Endothelial cell of umbilical vein (primary cell): Measurements from ENCODE around the gene SYMPK. TPM values are rescaled to one million over a fixed set of nuclear protein-coding genes. Genes with fewer than 3 reads are reported as not detected.

Source experiments
- BruUV-seq: library from RNA; stranded (reverse); fragments of 400-500 nt; replicated peaks from 2 replicates; lab custom pipeline; 2021; lab: Mats Ljungman, UMichigan
- CTCF ChIA-PET: fragments of 300-600, 350-600 bp; sonication (Branson Sonifier 250); formaldehyde crosslinking; loops from one replicate; lab custom pipeline; 2021; ENCODE audit warnings: antibody characterized with exemption, inconsistent platforms; lab: Charles Lee
- POLR2A ChIA-PET: fragments of 300-600, 350-600 bp; sonication (Branson Sonifier 250); formaldehyde crosslinking; loops from one replicate; lab custom pipeline; 2021; ENCODE audit warnings: antibody characterized with exemption, inconsistent platforms; lab: Charles Lee
- DNase-seq: peaks from one replicate; pipeline ENCODE4 v3.0.0-alpha.2; 2011; ENCODE audit warnings: low read depth, low spot score
- FAIRE-seq: peaks from 2 replicates; lab custom pipeline; 2011; peaks lifted over from hg19 to GRCh38; lab: Jason Lieb, UNC
- H2AFZ ChIP-seq: 2 replicates; pipeline ENCODE4 v1.6.0; 2012; ENCODE audit warnings: low read depth, low read length, control low read depth, inconsistent platforms
- H3K27ac ChIP-seq: 2 replicates; pipeline ENCODE4 v1.5.1; 2011; ENCODE audit warnings: low read depth, mild to moderate bottlenecking, control low read depth, low read length, moderate library complexity; ENCODE audit not compliant: insufficient read depth
- H3K27me3 ChIP-seq, 2 experiments: 2 replicates each; pipeline versions ENCODE4 v1.6.0 to v1.6.1; 2011; ENCODE audit warnings: low read length in 2 of 2, mixed read lengths in 1 of 2; ENCODE audit not compliant: control insufficient read depth in 2 of 2, insufficient read depth in 2 of 2
- H3K36me3 ChIP-seq, 2 experiments: 2 replicates in 1 of 2; 3 replicates in 1 of 2; pipeline ENCODE4 v1.5.1; 2011; ENCODE audit warnings: low read length in 2 of 2, mild to moderate bottlenecking in 1 of 2, moderate library complexity in 1 of 2; ENCODE audit not compliant: control insufficient read depth in 2 of 2, insufficient read depth in 2 of 2; ENCODE audit errors: extremely low read depth in 1 of 2
- H3K4me1 ChIP-seq: 3 replicates; pipeline ENCODE4 v1.5.1; 2011; ENCODE audit warnings: mild to moderate bottlenecking, low read length; ENCODE audit not compliant: control insufficient read depth, insufficient read depth; ENCODE audit errors: extremely low read depth
- H3K4me2 ChIP-seq: 2 replicates; pipeline ENCODE4 v1.6.1; 2011; ENCODE audit warnings: low read length, control low read depth, mixed read lengths; ENCODE audit not compliant: insufficient read depth
- H3K4me3 ChIP-seq, 3 experiments: fragments of 200-600 bp in 1 of 3; sonication (generic), shearing (Covaris generic) in 1 of 3; replicated peaks in 1 of 3; 2 replicates each; pipeline ENCODE4 v1.5.1; 2011 to 2016; ENCODE audit warnings: control low read depth in 3 of 3, low read length in 3 of 3, mild to moderate bottlenecking in 2 of 3, inconsistent platforms in 1 of 3, low read depth in 1 of 3, moderate library complexity in 1 of 3; ENCODE audit not compliant: insufficient read depth in 1 of 3
- H3K79me2 ChIP-seq: 2 replicates; pipeline ENCODE4 v1.6.0; 2012; ENCODE audit warnings: low read length, inconsistent platforms; ENCODE audit not compliant: control insufficient read depth, insufficient read depth
- H3K9ac ChIP-seq: replicated peaks from 2 replicates; pipeline ENCODE3; 2011; ENCODE audit warnings: low read length, control low read depth; ENCODE audit not compliant: insufficient read depth; ENCODE audit errors: extremely low read depth
- H3K9me1 ChIP-seq: replicated peaks from 3 replicates; pipeline ENCODE4 v1.6.0; 2011; ENCODE audit warnings: mild to moderate bottlenecking, low read length; ENCODE audit not compliant: control insufficient read depth, insufficient read depth; ENCODE audit errors: extremely low read depth
- H3K9me3 ChIP-seq: replicated peaks from 2 replicates; pipeline ENCODE4 v1.5.1; 2012; ENCODE audit warnings: low read length, inconsistent platforms; ENCODE audit not compliant: control insufficient read depth, insufficient read depth
- H4K20me1 ChIP-seq: replicated peaks from 2 replicates; pipeline ENCODE3; 2011; ENCODE audit warnings: mild to moderate bottlenecking, low read length; ENCODE audit not compliant: control insufficient read depth, insufficient read depth; ENCODE audit errors: extremely low read depth
- GATA2 ChIP-seq: IDR thresholded peaks from 2 replicates; pipeline ENCODE4 v1.7.0; 2011; ENCODE audit warnings: low read depth, mild to moderate bottlenecking, moderate library complexity, mixed read lengths, low read length; ENCODE audit not compliant: insufficient read length, insufficient read depth
- MAX ChIP-seq: IDR thresholded peaks from 2 replicates; pipeline ENCODE4 v1.6.1; 2011; ENCODE audit not compliant: insufficient read depth, insufficient read length
- POLR2A ChIP-seq: IDR thresholded peaks from 2 replicates; pipeline ENCODE4 v1.6.1; 2012; ENCODE audit warnings: low read depth, mild to moderate bottlenecking, control low read depth, low read length
- POLR2AphosphoS5 ChIP-seq: IDR thresholded peaks from 2 replicates; pipeline ENCODE4 v1.6.1; 2012; ENCODE audit warnings: low read depth, mild to moderate bottlenecking, control low read depth, low read length, moderate library complexity; ENCODE audit not compliant: insufficient read depth
- dilution Hi-C: fragments of 300-500 bp; cut with MboI; formaldehyde crosslinking; loops from one replicate; pipeline ENCODE4 v1.15.0; 2019; ENCODE audit warnings: low sequenced_read_pairs; ENCODE audit not compliant: extremely low pct_ligation_motif_present
- intact Hi-C: fragments of 100-400 bp; cut with micrococcal nuclease; formaldehyde crosslinking; loops from one replicate; pipeline ENCODE4 v1.10.0; 2022
- polyA plus RNA-seq, 4 experiments: library from polyadenylated mRNA; depleted of rRNA in 3 of 4; stranded (reverse) in 3 of 4; unstranded in 1 of 4; fragments of >200 nt; gene quantifications; 2 replicates each; pipeline versions ENCODE4 v1.2.1 to v1.2.3, GENCODE V29; 2011 to 2012; ENCODE audit warnings: missing spikeins in 1 of 4
- total RNA-seq: library from RNA; stranded (reverse); gene quantifications from 2 replicates; pipeline ENCODE4 v1.2.3, GENCODE V29; 2021
- TF ChIP-seq, protein P1 (sequence below), 2 donors: IDR thresholded peaks; 1 replicate in 1 of 2; 2 replicates in 1 of 2; pipeline ENCODE4 v1.5.1; 2011; ENCODE audit warnings: low read length in 2 of 2, mild to moderate bottlenecking in 2 of 2, moderate library complexity in 2 of 2, control low read depth in 1 of 2, inconsistent platforms in 1 of 2, low read depth in 1 of 2; ENCODE audit not compliant: insufficient read depth in 1 of 2; ENCODE audit errors: extremely low read depth in 1 of 2

SYMPK gene
- total and polyA plus RNA-seq, 2 donors (not counting 3 experiments of a cell fraction or from before 2014, with no cell fraction given) = 89.8 to 95.7 TPM

GRCh38 chr19:45817010-45817724 lies 45.8 kb downstream of the SYMPK start:
- BruUV-seq = no TSS peak
- no peak for TF ChIP-seq POLR2AphosphoS5
- no peak for TF ChIP-seq GATA2
- TF ChIP-seq, protein P1, sequence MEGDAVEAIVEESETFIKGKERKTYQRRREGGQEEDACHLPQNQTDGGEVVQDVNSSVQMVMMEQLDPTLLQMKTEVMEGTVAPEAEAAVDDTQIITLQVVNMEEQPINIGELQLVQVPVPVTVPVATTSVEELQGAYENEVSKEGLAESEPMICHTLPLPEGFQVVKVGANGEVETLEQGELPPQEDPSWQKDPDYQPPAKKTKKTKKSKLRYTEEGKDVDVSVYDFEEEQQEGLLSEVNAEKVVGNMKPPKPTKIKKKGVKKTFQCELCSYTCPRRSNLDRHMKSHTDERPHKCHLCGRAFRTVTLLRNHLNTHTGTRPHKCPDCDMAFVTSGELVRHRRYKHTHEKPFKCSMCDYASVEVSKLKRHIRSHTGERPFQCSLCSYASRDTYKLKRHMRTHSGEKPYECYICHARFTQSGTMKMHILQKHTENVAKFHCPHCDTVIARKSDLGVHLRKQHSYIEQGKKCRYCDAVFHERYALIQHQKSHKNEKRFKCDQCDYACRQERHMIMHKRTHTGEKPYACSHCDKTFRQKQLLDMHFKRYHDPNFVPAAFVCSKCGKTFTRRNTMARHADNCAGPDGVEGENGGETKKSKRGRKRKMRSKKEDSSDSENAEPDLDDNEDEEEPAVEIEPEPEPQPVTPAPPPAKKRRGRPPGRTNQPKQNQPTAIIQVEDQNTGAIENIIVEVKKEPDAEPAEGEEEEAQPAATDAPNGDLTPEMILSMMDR (IDR thresholded peaks at IDR 0.05; ENCODE audit: extremely low read depth in 1 of 2, insufficient read depth in 1 of 2, low read depth in 1 of 2, low read length in 2 of 2) = peak; percentile 98 to 100
- peak; percentile 28 for TF ChIP-seq POLR2A
- TF ChIP-seq MAX = peak; percentile 73
- peak; percentile 98 for FAIRE-seq

More at GRCh38 chr19:45817010-45817724, 45.8 kb downstream of the SYMPK start:
- H3K4me2 ChIP-seq = no peak overlapping the region
- no peak overlapping the region for H2AFZ ChIP-seq
- CTCF ChIA-PET = interaction anchor here (0.6 to 2.6 kb wide), 46 partner anchors 9 to 648 kb away, joined by 3 to 38 read pairs (median 6); partner anchors contain the start of genes CCDC61, DMPK, DMWD and FBXO46
- no peak overlapping the region for H3K4me3 ChIP-seq
- H3K9me1 ChIP-seq = no peaks in the 10 kb centered on the region
- dilution Hi-C loops = no loop called here
- no peaks in the 10 kb centered on the region for H3K27me3 ChIP-seq
- no peak overlapping the region for H3K27ac ChIP-seq
- POLR2A ChIA-PET = interaction anchor here (0.6 kb wide), 1 partner anchor 35 kb away, joined by 5 read pairs; the partner anchor contains the start of gene DMPK
- H3K9me3 ChIP-seq = no peaks in the 10 kb centered on the region
- peaks cover 22% of the 10 kb centered on the region for H3K4me1 ChIP-seq
- intact Hi-C loops = loop anchor here (1.0 to 5.0 kb wide), 4 partner anchors 46 to 180 kb away; partner anchors contain the start of genes CCDC61, SIX5 and SYMPK
- peak; percentile 95 for DNase-seq
- no peaks in the 10 kb centered on the region for H3K79me2 ChIP-seq
- H4K20me1 ChIP-seq = no peaks in the 10 kb centered on the region
- H3K36me3 ChIP-seq = peaks cover 3 to 11% of the 10 kb centered on the region in 2 experiments
- H3K9ac ChIP-seq = no peak overlapping the region
